ENCODE results near the gene CCDC9B.

The CCDC9B gene

GRCh38 chr15:40334941-40335795 is 5.6 kb downstream of the CCDC9B start:
- no peak overlapping the region for H3K4me3 Mint-ChIP-seq
- H3K36me3 Mint-ChIP-seq (ENCODE audit: low read depth) = peaks cover 35% of the 10 kb centered on the region
- no peaks in the 10 kb centered on the region for H3K27me3 Mint-ChIP-seq
- intact Hi-C loops (cut with micrococcal nuclease) = loop anchor here (1.0 to 2.0 kb wide), 3 partner anchors 12 to 50 kb away; partner anchors contain the start of gene INAFM2
- H3K4me1 Mint-ChIP-seq (ENCODE audit: low read depth) = peaks cover 95% of the 10 kb centered on the region
- H3K27ac Mint-ChIP-seq = peak overlapping the region; percentile 100
- no peaks in the 10 kb centered on the region for H3K9me3 Mint-ChIP-seq

- no peaks in the 10 kb centered on the region for H3K27me3 Mint-ChIP-seq
- no peaks in the 10 kb centered on the region for H3K9me3 Mint-ChIP-seq
- intact Hi-C loops (cut with micrococcal nuclease) = loop anchor here (1.0 to 2.0 kb wide), 3 partner anchors 11 to 50 kb away; partner anchors contain the start of gene INAFM2
Measured at GRCh38 chr15:40334541-40334940, 6.2 kb downstream of the CCDC9B start.

GRCh38 chr15:40333922-40334492 is 6.7 kb downstream of the CCDC9B start:
- no peaks in the 10 kb centered on the region for H3K9me3 Mint-ChIP-seq
- peaks cover 45% of the 10 kb centered on the region for H3K36me3 Mint-ChIP-seq (ENCODE audit: low read depth)
- H3K27ac Mint-ChIP-seq = peak overlapping the region; percentile 100
- intact Hi-C loops (cut with micrococcal nuclease) = loop anchor here (1.0 to 2.0 kb wide), 3 partner anchors 11 to 49 kb away; partner anchors contain the start of gene INAFM2
- H3K27me3 Mint-ChIP-seq = no peaks in the 10 kb centered on the region
- peaks cover 95% of the 10 kb centered on the region for H3K4me1 Mint-ChIP-seq (ENCODE audit: low read depth)
- peak overlapping the region; percentile 82 for H3K4me3 Mint-ChIP-seq

More at GRCh38 chr15:40334541-40334940, 6.2 kb downstream of the CCDC9B start:
- Mint-ChIP-seq H3K27ac (peak overlapping the region; percentile 100), H3K4me3 (peak overlapping the region; percentile 21), H3K4me1 (ENCODE audit: low read depth) (peaks cover 95% of the 10 kb centered on the region), H3K36me3 (ENCODE audit: low read depth) (peaks cover 41% of the 10 kb centered on the region)

GRCh38 chr15:40332113-40332781 is 8.5 kb downstream of the CCDC9B start:
- H3K36me3 Mint-ChIP-seq (ENCODE audit: low read depth) = peaks cover 56% of the 10 kb centered on the region
- peak overlapping the region; percentile 100 for H3K27ac Mint-ChIP-seq
- H3K27me3 Mint-ChIP-seq = no peaks in the 10 kb centered on the region
- peaks cover 95% of the 10 kb centered on the region for H3K4me1 Mint-ChIP-seq (ENCODE audit: low read depth)
- no peaks in the 10 kb centered on the region for H3K9me3 Mint-ChIP-seq
- intact Hi-C loops (cut with micrococcal nuclease) = no loop called here
- peak overlapping the region; percentile 50 for H3K4me3 Mint-ChIP-seq

GRCh38 chr15:40331637-40332036 is 9.1 kb downstream of the CCDC9B start:
- H3K4me3 Mint-ChIP-seq = peak overlapping the region; percentile 50
- peaks cover 95% of the 10 kb centered on the region for H3K4me1 Mint-ChIP-seq (ENCODE audit: low read depth)
- H3K9me3 Mint-ChIP-seq = no peaks in the 10 kb centered on the region
- H3K27ac Mint-ChIP-seq = peak overlapping the region; percentile 100
- no peaks in the 10 kb centered on the region for H3K27me3 Mint-ChIP-seq
- intact Hi-C loops (cut with micrococcal nuclease) = no loop called here
- peaks cover 62% of the 10 kb centered on the region for H3K36me3 Mint-ChIP-seq (ENCODE audit: low read depth)

GRCh38 chr15:40331026-40331425 is 9.7 kb downstream of the CCDC9B start:
- H3K27ac Mint-ChIP-seq = peak overlapping the region; percentile 100
- no peaks in the 10 kb centered on the region for H3K9me3 Mint-ChIP-seq
- peaks cover 95% of the 10 kb centered on the region for H3K4me1 Mint-ChIP-seq (ENCODE audit: low read depth)
- H3K4me3 Mint-ChIP-seq = no peak overlapping the region
- no peaks in the 10 kb centered on the region for H3K27me3 Mint-ChIP-seq
- intact Hi-C loops (cut with micrococcal nuclease) = no loop called here
- peaks cover 64% of the 10 kb centered on the region for H3K36me3 Mint-ChIP-seq (ENCODE audit: low read depth)

- peaks cover 66% of the 10 kb centered on the region for H3K36me3 Mint-ChIP-seq (ENCODE audit: low read depth)
- peak overlapping the region; percentile 100 for H3K27ac Mint-ChIP-seq
- no peak overlapping the region for H3K4me3 Mint-ChIP-seq
- peaks cover 94% of the 10 kb centered on the region for H3K4me1 Mint-ChIP-seq (ENCODE audit: low read depth)
- intact Hi-C loops (cut with micrococcal nuclease) = no loop called here
- no peaks in the 10 kb centered on the region for H3K27me3 Mint-ChIP-seq
- H3K9me3 Mint-ChIP-seq = no peaks in the 10 kb centered on the region
Measured at GRCh38 chr15:40330368-40330836, 10.3 kb downstream of the CCDC9B start.

- Mint-ChIP-seq H3K4me3 (no peak overlapping the region), H3K27ac (peak overlapping the region; percentile 100), H3K9me3 (no peaks in the 10 kb centered on the region), H3K27me3 (no peaks in the 10 kb centered on the region), H3K4me1 (ENCODE audit: low read depth) (peaks cover 92% of the 10 kb centered on the region), H3K36me3 (ENCODE audit: low read depth) (peaks cover 72% of the 10 kb centered on the region)
- intact Hi-C loops (cut with micrococcal nuclease) = no loop called here
Measured at GRCh38 chr15:40329804-40330203, 10.9 kb downstream of the CCDC9B start.

GRCh38 chr15:40328751-40329150 is 12.0 kb downstream of the CCDC9B start:
- peak overlapping the region; percentile 100 for H3K27ac Mint-ChIP-seq
- no peaks in the 10 kb centered on the region for H3K9me3 Mint-ChIP-seq
- H3K4me3 Mint-ChIP-seq = peak overlapping the region; percentile 18
- intact Hi-C loops (cut with micrococcal nuclease) = no loop called here
- peaks cover 76% of the 10 kb centered on the region for H3K36me3 Mint-ChIP-seq (ENCODE audit: low read depth)
- peaks cover 82% of the 10 kb centered on the region for H3K4me1 Mint-ChIP-seq (ENCODE audit: low read depth)
- H3K27me3 Mint-ChIP-seq = no peaks in the 10 kb centered on the region

GRCh38 chr15:40328176-40328575 is 12.6 kb downstream of the CCDC9B start:
- Mint-ChIP-seq H3K4me3 (peak overlapping the region; percentile 55), H3K9me3 (no peaks in the 10 kb centered on the region), H3K4me1 (ENCODE audit: low read depth) (peaks cover 79% of the 10 kb centered on the region), H3K36me3 (ENCODE audit: low read depth) (peaks cover 76% of the 10 kb centered on the region), H3K27ac (peak overlapping the region; percentile 100), H3K27me3 (no peaks in the 10 kb centered on the region)
- intact Hi-C loops (cut with micrococcal nuclease) = no loop called here

- intact Hi-C loops (cut with micrococcal nuclease) = no loop called here
- Mint-ChIP-seq H3K27me3 (no peaks in the 10 kb centered on the region), H3K27ac (peak overlapping the region; percentile 100), H3K4me1 (ENCODE audit: low read depth) (peaks cover 79% of the 10 kb centered on the region), H3K4me3 (peak overlapping the region; percentile 55), H3K36me3 (ENCODE audit: low read depth) (peaks cover 76% of the 10 kb centered on the region), H3K9me3 (no peaks in the 10 kb centered on the region)
Measured at GRCh38 chr15:40327457-40327856, 13.3 kb downstream of the CCDC9B start.

- intact Hi-C loops (cut with micrococcal nuclease) = no loop called here
- Mint-ChIP-seq H3K9me3 (no peaks in the 10 kb centered on the region), H3K36me3 (ENCODE audit: low read depth) (peaks cover 63% of the 10 kb centered on the region), H3K27ac (peak overlapping the region; percentile 85), H3K27me3 (no peaks in the 10 kb centered on the region), H3K4me1 (ENCODE audit: low read depth) (peaks cover 82% of the 10 kb centered on the region), H3K4me3 (peak overlapping the region; percentile 82)
Measured at GRCh38 chr15:40325700-40326099, 15.0 kb downstream of the CCDC9B start.

GRCh38 chr15:40325188-40325587 is 15.6 kb downstream of the CCDC9B start:
- Mint-ChIP-seq H3K27me3 (no peaks in the 10 kb centered on the region), H3K4me3 (peak overlapping the region; percentile 82), H3K27ac (peak overlapping the region; percentile 85), H3K36me3 (ENCODE audit: low read depth) (peaks cover 58% of the 10 kb centered on the region), H3K4me1 (ENCODE audit: low read depth) (peaks cover 81% of the 10 kb centered on the region), H3K9me3 (no peaks in the 10 kb centered on the region)
- intact Hi-C loops (cut with micrococcal nuclease) = no loop called here

Measured in dendritic cell treated with granulocyte-macrophage colony-stimulating factor and Interleukin-4, amounts not matched to agents 40 ng/mL and 50 ng/mL, for 4 days (primary cell).